ENCODE data around the gene MROH7.

Gene MROH7

GRCh38 chr1:54742282-54742681 is 100.7 kb downstream of the MROH7 start:
- DNase-seq: no peak

DNA sequence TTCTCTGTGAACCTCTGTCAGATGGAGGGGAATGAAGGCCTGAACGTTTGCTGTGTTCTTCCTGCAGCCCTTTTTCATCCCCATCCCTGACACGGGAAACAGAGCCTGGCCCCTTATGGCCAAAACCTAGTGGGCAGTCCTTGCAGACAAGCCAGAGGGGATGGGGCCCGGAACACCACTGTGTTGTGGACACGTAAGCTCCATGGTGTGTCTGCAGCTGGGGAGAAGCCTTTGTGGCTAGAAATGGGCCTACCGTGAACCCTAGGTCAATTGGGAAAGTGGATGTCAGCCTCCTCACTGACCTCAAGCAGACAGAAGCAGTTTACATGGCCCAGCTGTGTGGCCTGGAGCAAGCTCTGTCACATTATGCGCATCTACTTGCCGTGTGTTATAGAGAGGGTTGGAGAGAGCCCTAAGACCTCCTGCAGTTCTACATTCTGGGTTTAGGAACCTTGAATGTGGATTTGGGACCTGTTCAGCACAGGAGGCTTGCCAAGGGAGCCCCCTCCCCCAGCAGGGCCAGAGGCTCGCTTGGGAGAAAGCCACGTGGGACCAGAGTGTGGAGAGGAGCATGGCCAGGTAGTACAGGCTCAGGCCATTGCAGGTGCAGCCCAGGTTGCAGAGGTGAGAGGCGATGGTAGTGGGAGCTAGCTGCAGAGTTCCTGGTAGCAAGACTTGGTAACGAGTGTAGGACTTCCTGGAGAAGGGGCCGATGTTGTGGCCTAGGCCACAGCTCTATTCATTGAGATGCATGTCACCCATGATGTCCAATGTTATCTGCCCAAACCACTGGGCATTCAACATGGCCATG is 102.0 kb downstream of the MROH7 start:
- no peak for DNase-seq

DNA sequence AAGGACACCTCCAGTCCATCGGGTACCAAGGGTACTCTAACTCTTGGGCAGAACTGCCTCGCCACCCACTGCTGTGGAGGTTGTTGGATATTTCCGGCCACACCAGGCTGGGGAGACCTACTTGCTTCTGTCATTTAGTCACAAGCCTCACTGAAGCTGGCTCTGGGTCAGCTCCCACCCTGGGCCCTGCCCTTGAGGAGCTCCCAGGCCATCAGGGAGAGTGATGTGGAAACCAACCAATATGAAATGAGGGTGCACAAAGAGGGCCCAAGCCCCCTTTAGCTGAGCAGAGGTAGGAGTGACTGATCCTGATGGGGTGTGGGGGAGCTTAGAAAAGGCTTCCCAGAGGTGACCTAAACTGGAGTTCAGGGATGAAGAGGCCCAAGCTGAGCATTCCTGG is 103.1 kb downstream of the MROH7 start:
- DNase-seq: no peak

DNA sequence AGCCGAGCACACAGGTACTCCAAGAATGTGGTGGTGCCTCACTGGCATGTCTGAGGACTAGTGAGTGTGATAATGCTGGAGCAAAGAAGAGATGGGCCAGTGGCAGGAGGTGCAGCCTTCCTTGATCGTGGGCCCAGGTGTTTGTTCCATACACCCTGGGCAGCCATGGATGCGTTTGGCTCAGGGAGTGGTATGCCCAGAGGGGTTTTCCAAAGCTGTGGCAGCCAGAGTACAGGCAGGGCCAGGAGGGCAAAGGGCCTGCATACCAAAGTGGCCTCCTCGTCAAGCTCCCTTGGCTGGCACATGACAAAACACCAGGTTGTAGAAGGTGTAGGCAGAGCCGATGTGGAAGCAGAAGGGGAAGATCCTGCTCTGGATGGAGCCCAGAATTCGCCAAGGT is 103.7 kb downstream of the MROH7 start:
- DNase-seq: no peak

- no peak for DNase-seq
Measured at GRCh38 chr1:54745864-54746263, 104.3 kb downstream of the MROH7 start.

DNA sequence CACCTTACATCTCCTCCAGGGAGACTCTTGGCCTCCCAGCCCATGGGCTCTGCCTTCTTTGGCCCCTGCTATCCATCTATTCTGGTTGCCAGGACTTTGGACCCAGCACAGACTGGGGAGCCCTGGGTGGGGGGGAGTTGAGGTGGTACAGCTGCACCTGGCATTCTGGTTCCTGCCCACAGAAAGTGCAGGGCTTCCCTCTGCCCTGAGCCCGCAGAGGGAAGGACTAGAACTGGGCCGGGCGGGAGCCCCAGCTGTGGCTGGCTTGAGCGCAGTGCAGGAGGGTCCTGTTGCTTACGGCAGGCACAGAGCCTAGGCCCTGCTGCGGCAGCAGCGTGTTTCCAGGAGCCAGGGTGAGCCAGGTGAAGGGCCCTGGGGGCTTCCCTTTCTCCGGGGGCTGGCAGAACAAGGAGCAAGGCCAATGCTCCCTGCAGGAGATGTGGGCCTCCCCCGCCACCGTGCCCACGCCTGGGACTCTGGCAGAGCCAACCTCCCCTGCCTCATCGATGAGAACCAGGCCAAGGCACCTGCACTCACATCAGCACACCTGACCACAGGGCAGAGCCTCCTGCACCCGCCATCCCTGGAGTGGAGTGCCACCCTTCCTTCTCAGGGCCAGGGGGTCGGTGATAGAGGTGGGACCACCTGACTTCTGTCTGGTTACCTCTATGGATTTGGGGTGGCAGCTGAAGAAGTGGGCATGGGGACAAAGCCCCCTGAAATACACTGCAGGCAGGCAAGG is 106.7 kb downstream of the MROH7 start:
- no peak for DNase-seq

DNA sequence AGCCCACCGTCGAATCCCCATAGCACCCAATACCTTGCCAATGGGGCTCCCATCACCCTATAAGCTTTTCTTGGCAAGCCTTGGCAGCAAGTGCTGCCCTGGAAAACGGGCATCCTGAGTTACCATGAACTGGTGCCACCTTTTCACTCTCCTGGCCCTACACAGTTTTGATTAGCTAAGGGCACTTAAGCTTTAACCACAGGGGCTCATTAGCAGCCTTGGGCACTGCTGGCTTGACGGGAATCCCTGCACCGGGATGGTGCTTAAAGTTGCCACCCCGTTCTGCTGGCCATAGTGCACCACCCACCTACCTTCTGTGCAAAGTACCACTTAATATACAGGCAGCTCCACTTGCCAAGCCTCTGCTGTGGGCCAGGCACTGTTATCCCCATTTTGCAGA is 109.0 kb downstream of the MROH7 start:
- no peak for DNase-seq

DNA sequence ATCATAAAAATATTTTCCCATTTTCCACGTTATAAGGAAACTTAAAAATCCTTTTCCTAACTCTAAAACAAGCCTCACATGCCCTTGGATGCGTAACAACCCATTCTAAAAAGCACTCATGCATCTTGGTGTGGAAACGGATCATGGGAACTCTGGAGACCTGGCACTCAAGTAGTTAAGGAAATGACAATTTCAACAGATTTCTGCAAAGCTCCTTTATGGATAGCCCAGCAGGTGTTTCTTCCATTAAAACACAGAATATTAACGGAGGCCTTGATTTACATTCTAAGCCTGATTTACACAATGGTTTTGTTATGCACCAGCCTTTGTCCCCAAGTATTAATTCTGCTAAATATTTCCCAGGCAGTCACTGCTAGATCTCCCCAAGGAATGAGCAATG is 109.8 kb downstream of the MROH7 start:
- DNase-seq: no peak

- DNase-seq: no peak
Measured at GRCh38 chr1:54754045-54754444, 112.5 kb downstream of the MROH7 start.

DNA sequence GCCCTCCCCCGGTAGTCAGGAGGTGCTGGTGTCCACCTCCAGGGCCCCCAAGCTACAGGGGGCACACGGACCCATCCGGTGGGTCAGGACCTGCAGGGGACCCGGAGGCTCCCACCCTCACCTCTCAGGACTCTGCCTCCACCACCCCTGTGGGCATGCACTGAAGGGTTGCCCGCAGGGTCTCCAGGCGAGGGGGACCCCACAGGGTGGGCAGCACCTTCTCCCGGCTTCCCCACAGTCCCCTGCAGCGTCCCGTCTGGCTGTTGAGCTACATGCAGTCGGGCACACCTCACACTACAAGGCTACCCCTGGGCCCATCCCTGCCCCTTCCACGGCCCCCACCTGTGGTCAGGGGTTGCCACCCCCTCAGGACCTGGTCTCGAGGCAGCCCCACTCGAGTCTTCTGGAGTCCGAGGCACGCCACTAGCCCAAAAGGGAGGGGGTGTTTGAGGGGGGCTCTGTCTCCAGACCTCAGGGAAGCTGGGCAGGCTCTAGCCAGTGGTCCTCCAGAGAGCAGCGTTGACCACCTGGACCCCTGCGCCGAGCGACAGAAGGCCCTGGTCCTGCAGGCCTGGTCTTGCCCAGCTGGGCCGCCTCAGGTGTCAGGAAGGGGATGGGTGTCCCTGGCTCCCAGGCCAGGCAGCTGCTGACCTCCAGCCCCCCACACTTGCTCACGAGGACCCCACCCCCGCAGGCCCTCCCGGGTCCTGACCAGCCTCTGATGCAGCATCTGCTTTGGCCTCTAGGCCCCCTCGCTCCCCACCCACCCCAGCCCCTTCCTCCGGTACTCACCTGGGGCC is 113.1 kb downstream of the MROH7 start:
- no peak for DNase-seq

DNA sequence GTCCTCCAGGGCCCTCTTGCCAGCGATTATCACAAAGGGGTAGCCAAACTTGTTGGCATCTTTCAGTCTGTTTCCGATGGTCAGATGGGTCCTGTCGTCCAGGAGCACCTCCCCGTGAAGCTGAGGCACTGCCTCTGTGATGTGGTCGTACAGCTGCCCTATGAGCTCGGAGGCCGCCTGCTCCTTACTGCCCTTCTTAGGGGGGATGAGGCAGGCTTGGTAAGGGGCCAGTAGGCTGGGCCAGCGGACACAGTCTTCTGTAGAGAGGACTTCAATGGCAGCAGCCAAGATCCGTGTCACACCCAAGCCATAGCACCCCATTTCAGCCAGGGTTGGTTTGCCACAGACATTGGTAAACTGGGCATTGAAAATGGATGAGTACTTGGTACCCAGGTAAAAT is 116.2 kb downstream of the MROH7 start:
- no peak for DNase-seq

GRCh38 chr1:54758678-54759348 is 117.2 kb downstream of the MROH7 start:
- DNase-seq: no peak

Measured in right kidney (tissue), 1 donor.